Hepatocyte (in vitro differentiated cells): ENCODE measurements around the gene GLT8D1. TPM values are rescaled to one million over a fixed set of nuclear protein-coding genes. Genes with fewer than 3 reads are reported as not detected.

ENCODE experiments used
- DNase-seq: peaks from one replicate; pipeline ENCODE4 v3.0.0-alpha.2; 2016; ENCODE audit warnings: low spot score
- H2AFZ ChIP-seq: fragments of 200-600 bp; sonication (generic); 2 replicates; pipeline ENCODE4 v1.6.0; 2016; ENCODE audit warnings: antibody characterized with exemption, mild to moderate bottlenecking
- H3K27ac ChIP-seq: fragments of 200-600 bp; sonication (generic); 2 replicates; pipeline ENCODE4 v1.5.1; 2016; ENCODE audit warnings: mild to moderate bottlenecking
- H3K27me3 ChIP-seq: fragments of 200-600 bp; sonication (generic); 2 replicates; pipeline ENCODE4 v1.6.1; 2016
- H3K36me3 ChIP-seq: fragments of 200-600 bp; sonication (generic); replicated peaks from 2 replicates; pipeline ENCODE4 v1.5.1; 2016; ENCODE audit warnings: low read depth; ENCODE audit not compliant: insufficient read depth
- H3K4me1 ChIP-seq: fragments of 200-600 bp; sonication (generic); 2 replicates; pipeline ENCODE4 v1.5.1; 2016; ENCODE audit warnings: mild to moderate bottlenecking, moderate library complexity; ENCODE audit not compliant: insufficient read depth
- H3K4me2 ChIP-seq: fragments of 200-600 bp; sonication (generic); 2 replicates; pipeline ENCODE4 v1.6.0; 2016
- H3K4me3 ChIP-seq: fragments of 200-600 bp; sonication (generic); 2 replicates; pipeline ENCODE4 v1.5.1; 2016; ENCODE audit warnings: mild to moderate bottlenecking
- H3K79me2 ChIP-seq: fragments of 200-600 bp; sonication (generic); 2 replicates; pipeline ENCODE4 v1.6.0; 2017; ENCODE audit warnings: mild to moderate bottlenecking
- H3K9me2 ChIP-seq: fragments of 200-600 bp; sonication (generic); replicated peaks from 2 replicates; pipeline ENCODE4 v1.6.0; 2017; ENCODE audit warnings: mild to moderate bottlenecking; ENCODE audit not compliant: insufficient read depth
- H3K9me3 ChIP-seq: fragments of 200-600 bp; sonication (generic); 2 replicates; pipeline ENCODE4 v1.5.1; 2016; ENCODE audit warnings: low read depth, mild to moderate bottlenecking
- H4K20me1 ChIP-seq: fragments of 200-600 bp; sonication (generic); 2 replicates; pipeline ENCODE4 v1.6.0; 2016; ENCODE audit warnings: mild to moderate bottlenecking; ENCODE audit not compliant: insufficient read depth, poor library complexity, severe bottlenecking
- CTCF ChIP-seq: fragments of 200-600 bp; sonication (generic); IDR thresholded peaks from 2 replicates; pipeline ENCODE4 v1.5.1; 2016; ENCODE audit warnings: antibody characterized with exemption, mild to moderate bottlenecking; ENCODE audit not compliant: poor library complexity
- EZH2 ChIP-seq: fragments of 200-600 bp; sonication (generic); IDR thresholded peaks from 2 replicates; pipeline ENCODE4 v1.6.1; 2016; ENCODE audit warnings: antibody characterized with exemption, mild to moderate bottlenecking, borderline replicate concordance
- EZH2phosphoT487 ChIP-seq: fragments of 200-600 bp; sonication (generic); IDR thresholded peaks from one replicate; pipeline ENCODE4 v1.6.1; 2018; ENCODE audit warnings: antibody characterized with exemption, mild to moderate bottlenecking, low read depth, moderate library complexity; ENCODE audit not compliant: unreplicated experiment, severe bottlenecking
- WGBS: methylation state at CpG from one replicate; pipeline ENCODE4 v1.1.6; 2016; ENCODE audit warnings: low lambda C conversion rate; ENCODE audit errors: missing lambda C conversion rate; 5-methylcytosine and 5-hydroxymethylcytosine counted together
- polyA plus RNA-seq: library from polyadenylated mRNA; unstranded; fragments of >200 nt; fragmentation: Nextera tagmentation; extraction: Ambion mirVana; gene quantifications from 2 replicates; pipeline ENCODE4 v1.2.1, GENCODE V29; 2016
- small RNA-seq: library from RNA; depleted of rRNA; stranded (forward); fragments of <200 nt; gene quantifications from one replicate; pipeline ENCODE3, GENCODE V24; 2014
- total RNA-seq: library from RNA; depleted of rRNA; stranded (reverse); fragments of >200 nt; gene quantifications from 2 replicates; pipeline ENCODE4 v1.2.3, GENCODE V29; 2014

GLT8D1 gene
- total and polyA plus RNA-seq, 2 experiments from 2014 or later = 79.9 to 97.9 TPM

GRCh38 chr3:52649461-52650210, 56.0 kb downstream of the GLT8D1 start:
- no peak for DNase-seq
- Histone ChIP-seq H3K4me3 (no peak overlapping the region), H2AFZ (no peak overlapping the region), H3K9me2 (no peaks in the 10 kb centered on the region), H3K36me3 (peaks cover 4% of the 10 kb centered on the region), H3K9me3 (no peaks in the 10 kb centered on the region), H3K27ac (no peak overlapping the region), H3K4me2 (no peak overlapping the region), H3K79me2 (no peaks in the 10 kb centered on the region), H4K20me1 (no peaks in the 10 kb centered on the region), H3K27me3 (no peaks in the 10 kb centered on the region), H3K4me1 (no peaks in the 10 kb centered on the region)
- TF ChIP-seq EZH2 (no peak), EZH2phosphoT487 (no peak), CTCF (no peak)
- 93% methylated on average over 5 of the region's 5 CpGs for WGBS

GRCh38 chr3:52645549-52645948, 60.0 kb downstream of the GLT8D1 start:
- Histone ChIP-seq H3K27ac (no peak overlapping the region), H3K9me2 (no peaks in the 10 kb centered on the region), H3K4me3 (no peak overlapping the region), H3K4me2 (no peak overlapping the region), H2AFZ (no peak overlapping the region), H3K9me3 (no peaks in the 10 kb centered on the region), H3K4me1 (no peaks in the 10 kb centered on the region), H3K79me2 (no peaks in the 10 kb centered on the region), H3K36me3 (peaks cover 4% of the 10 kb centered on the region), H3K27me3 (no peaks in the 10 kb centered on the region), H4K20me1 (no peaks in the 10 kb centered on the region)
- 95% methylated on average over 6 of the region's 6 CpGs for WGBS
- no peak for TF ChIP-seq CTCF
- no peak for TF ChIP-seq EZH2
- no peak for TF ChIP-seq EZH2phosphoT487
- no peak for DNase-seq

Small RNA genes within 50 kb of the gene (small RNA-seq; reads per million reads assigned to genes)
- gene AC006254.2 (not detected), gene RF00569 (8,584 reads per million, percentile 100 among the genes with 10 or more reads in this experiment), gene RF01183 (not detected), gene SNORD19 (not detected), gene SNORD19B (not detected), gene SNORD69 (6,076 reads per million, percentile 100 among the genes with 10 or more reads in this experiment)

Other genes starting within 250 kb of the GLT8D1 start
- 4.0 and 4.6 TPM in 2 replicates for gene STAB1, start 210.5 kb downstream of the GLT8D1 start, total RNA-seq
- 3.0 and 4.0 TPM in 2 replicates for gene STAB1, start 210.5 kb downstream of the GLT8D1 start, polyA plus RNA-seq
- gene NT5DC2, start 171.9 kb downstream of the GLT8D1 start, total RNA-seq = 167 and 172 TPM in 2 replicates
- gene NT5DC2, start 171.9 kb downstream of the GLT8D1 start, polyA plus RNA-seq = 166 and 177 TPM in 2 replicates
- 0.12 and 0.83 TPM in 2 replicates for gene UQCC5, start 169.2 kb downstream of the GLT8D1 start, total RNA-seq
- 51.7 and 59.4 TPM in 2 replicates for gene UQCC5, start 169.2 kb downstream of the GLT8D1 start, polyA plus RNA-seq
- 70.7 and 77.4 TPM in 2 replicates for gene PBRM1, start 19.9 kb downstream of the GLT8D1 start, total RNA-seq
- 43.7 and 50.9 TPM in 2 replicates for gene PBRM1, start 19.9 kb downstream of the GLT8D1 start, polyA plus RNA-seq
- gene GNL3, start 19.8 kb downstream of the GLT8D1 start, total RNA-seq = 84.8 and 93.3 TPM in 2 replicates
- 82.6 and 91.1 TPM in 2 replicates for gene GNL3, start 19.8 kb downstream of the GLT8D1 start, polyA plus RNA-seq
- 158 and 261 TPM in 2 replicates for gene SPCS1, start 315 bp upstream of the GLT8D1 start, total RNA-seq
- gene SPCS1, start 315 bp upstream of the GLT8D1 start, polyA plus RNA-seq = 219 and 242 TPM in 2 replicates
- 19.2 and 21.4 TPM in 2 replicates for gene NEK4, start 65.1 kb upstream of the GLT8D1 start, total RNA-seq
- 5.5 and 8.0 TPM in 2 replicates for gene NEK4, start 65.1 kb upstream of the GLT8D1 start, polyA plus RNA-seq
- 120 and 154 TPM in 2 replicates for gene ITIH1, start 71.8 kb upstream of the GLT8D1 start, total RNA-seq
- 160 and 250 TPM in 2 replicates for gene ITIH1, start 71.8 kb upstream of the GLT8D1 start, polyA plus RNA-seq
- 53.6 and 63.3 TPM in 2 replicates for gene ITIH3, start 89.0 kb upstream of the GLT8D1 start, total RNA-seq
- gene ITIH3, start 89.0 kb upstream of the GLT8D1 start, polyA plus RNA-seq = 66.9 and 71.7 TPM in 2 replicates
- 45.3 and 55.9 TPM in 2 replicates for gene ITIH4, start 124.9 kb upstream of the GLT8D1 start, total RNA-seq
- gene ITIH4, start 124.9 kb upstream of the GLT8D1 start, polyA plus RNA-seq = 80.8 and 91.3 TPM in 2 replicates
- 1.8 and 2.6 TPM in 2 replicates for gene MUSTN1, start 129.2 kb upstream of the GLT8D1 start, total RNA-seq
- 0.27 TPM in 1 of 2 replicates, not detected in the other for gene MUSTN1, start 129.2 kb upstream of the GLT8D1 start, polyA plus RNA-seq
- gene STIMATE, start 191.8 kb upstream of the GLT8D1 start, total RNA-seq = 14.5 and 23.2 TPM in 2 replicates
- 16.2 and 20.4 TPM in 2 replicates for gene STIMATE, start 191.8 kb upstream of the GLT8D1 start, polyA plus RNA-seq